Neural progenitor cell (in vitro differentiated cells): ENCODE data around the gene MROH2A.

Experiments used
- CTCF ChIP-seq: fragments of 200-600 bp; sonication (generic); IDR thresholded peaks from 2 replicates; pipeline ENCODE4 v1.5.1; 2017; ENCODE audit warnings: antibody characterized with exemption, mild to moderate bottlenecking
- EZH2 ChIP-seq: fragments of 200-600 bp; sonication (generic); IDR thresholded peaks from 2 replicates; pipeline ENCODE4 v1.6.1; 2017; ENCODE audit warnings: antibody characterized with exemption, mild to moderate bottlenecking, moderate library complexity
- EZH2phosphoT487 ChIP-seq: fragments of 200-600 bp; sonication (generic); IDR thresholded peaks from 2 replicates; pipeline ENCODE4 v1.6.1; 2017; ENCODE audit warnings: antibody characterized with exemption

GRCh38 chr2:233850745-233851144 lies 72.6 kb downstream of the MROH2A start:
- no peak for TF ChIP-seq CTCF
- TF ChIP-seq EZH2phosphoT487: no peak
- no peak for TF ChIP-seq EZH2
